HEK293 (cell line): ENCODE results near the gene EFCAB14.

Experiments used
- FEZF1 ChIP-seq: fragments of 450-650 bp; formaldehyde crosslinking; IDR thresholded peaks from 2 replicates; pipeline ENCODE4 v1.5.1; 2016; ENCODE audit warnings: missing biosample characterization, missing genetic modification characterization
- YY1 ChIP-seq: fragments of 450-650 bp; formaldehyde crosslinking; IDR thresholded peaks from 2 replicates; pipeline ENCODE4 v1.5.1; 2018; ENCODE audit warnings: missing biosample characterization, missing genetic modification characterization
- ZBTB7A ChIP-seq: fragments of 450-650 bp; formaldehyde crosslinking; IDR thresholded peaks from 2 replicates; pipeline ENCODE4 v1.5.1; 2016; ENCODE audit warnings: low read depth, missing biosample characterization, missing genetic modification characterization
- ZNF157 ChIP-seq: fragments of 450-650 bp; formaldehyde crosslinking; IDR thresholded peaks from 2 replicates; pipeline ENCODE4 v1.5.1; 2016; ENCODE audit warnings: missing biosample characterization, missing genetic modification characterization
- ZNF274 ChIP-seq, 2 experiments: fragments of 200-500 bp in 1 of 2; fragments of 450-650 bp in 1 of 2; sonication (Bioruptor generic) in 1 of 2; formaldehyde crosslinking in 1 of 2; IDR thresholded peaks; 2 replicates each; pipeline versions ENCODE4 v1.5.1 to v1.6.1; 2014 to 2016; ENCODE audit warnings: borderline replicate concordance in 1 of 2, inconsistent platforms in 1 of 2, low read length in 1 of 2, missing biosample characterization in 1 of 2, missing genetic modification characterization in 1 of 2
- ZNF37A ChIP-seq: fragments of 450-650 bp; IDR thresholded peaks from 2 replicates; pipeline ENCODE4 v1.5.1; 2018; ENCODE audit warnings: missing biosample characterization, missing genetic modification characterization
- ZNF629 ChIP-seq: fragments of 450-650 bp; formaldehyde crosslinking; IDR thresholded peaks from 2 replicates; pipeline ENCODE4 v1.5.1; 2017; ENCODE audit warnings: missing biosample characterization, missing genetic modification characterization
- ZSCAN30 ChIP-seq: fragments of 450-650 bp; IDR thresholded peaks from 2 replicates; pipeline ENCODE4 v1.5.1; 2018; ENCODE audit warnings: missing biosample characterization, mild to moderate bottlenecking, missing genetic modification characterization, moderate library complexity
- TF ChIP-seq, protein P1 (sequence below): fragments of 450-650 bp; formaldehyde crosslinking; IDR thresholded peaks from 2 replicates; pipeline ENCODE4 v1.5.1; 2016; ENCODE audit warnings: missing biosample characterization, missing genetic modification characterization
- TF ChIP-seq, protein P2 (sequence below): fragments of 450-650 bp; formaldehyde crosslinking; IDR thresholded peaks from 2 replicates; pipeline ENCODE4 v1.5.1; 2017; ENCODE audit warnings: missing biosample characterization, missing genetic modification characterization
- TF ChIP-seq, protein P3 (sequence below): fragments of 450-650 bp; formaldehyde crosslinking; conservative IDR thresholded peaks from 2 replicates; pipeline ENCODE4 v1.5.1; 2016; ENCODE audit warnings: low read depth, missing biosample characterization, missing genetic modification characterization

DNA sequence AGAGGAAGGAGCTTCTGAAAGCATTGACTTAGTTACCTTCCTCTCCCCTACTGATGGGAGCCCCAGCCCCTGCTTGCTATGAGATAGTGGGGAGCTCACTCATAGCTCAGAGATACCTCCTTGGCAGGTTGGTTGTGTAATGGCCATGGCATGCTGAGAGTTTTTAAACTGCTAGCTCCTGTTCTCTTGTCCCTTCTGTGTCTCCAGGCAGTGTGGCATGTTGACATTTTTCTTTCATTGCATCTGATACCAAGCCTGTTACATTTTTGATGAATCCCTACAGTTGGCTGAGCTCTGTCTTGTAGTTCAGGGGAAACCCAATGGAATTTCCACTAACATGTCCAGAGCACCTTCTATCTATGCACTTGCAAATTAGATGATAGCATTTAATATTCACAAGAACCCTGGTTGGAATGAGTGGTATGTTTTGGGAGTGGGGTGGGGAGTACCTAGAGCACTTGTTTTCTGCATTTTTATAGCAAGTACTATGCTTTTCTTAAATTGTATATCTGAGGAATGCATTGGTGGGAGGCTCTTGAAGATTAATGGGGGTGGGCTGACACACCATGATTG, 39.1 kb upstream of the EFCAB14 start:
- TF ChIP-seq, protein P1, sequence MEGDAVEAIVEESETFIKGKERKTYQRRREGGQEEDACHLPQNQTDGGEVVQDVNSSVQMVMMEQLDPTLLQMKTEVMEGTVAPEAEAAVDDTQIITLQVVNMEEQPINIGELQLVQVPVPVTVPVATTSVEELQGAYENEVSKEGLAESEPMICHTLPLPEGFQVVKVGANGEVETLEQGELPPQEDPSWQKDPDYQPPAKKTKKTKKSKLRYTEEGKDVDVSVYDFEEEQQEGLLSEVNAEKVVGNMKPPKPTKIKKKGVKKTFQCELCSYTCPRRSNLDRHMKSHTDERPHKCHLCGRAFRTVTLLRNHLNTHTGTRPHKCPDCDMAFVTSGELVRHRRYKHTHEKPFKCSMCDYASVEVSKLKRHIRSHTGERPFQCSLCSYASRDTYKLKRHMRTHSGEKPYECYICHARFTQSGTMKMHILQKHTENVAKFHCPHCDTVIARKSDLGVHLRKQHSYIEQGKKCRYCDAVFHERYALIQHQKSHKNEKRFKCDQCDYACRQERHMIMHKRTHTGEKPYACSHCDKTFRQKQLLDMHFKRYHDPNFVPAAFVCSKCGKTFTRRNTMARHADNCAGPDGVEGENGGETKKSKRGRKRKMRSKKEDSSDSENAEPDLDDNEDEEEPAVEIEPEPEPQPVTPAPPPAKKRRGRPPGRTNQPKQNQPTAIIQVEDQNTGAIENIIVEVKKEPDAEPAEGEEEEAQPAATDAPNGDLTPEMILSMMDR (tag by site-specific recombination) = no peak
- TF ChIP-seq FEZF1 (no peak), ZNF157 (tag by site-specific recombination) (no peak), YY1 (tag by site-specific recombination) (no peak), ZNF37A (tag by site-specific recombination) (no peak), ZSCAN30 (no peak), ZBTB7A (tag by site-specific recombination) (no peak), ZNF629 (tag by site-specific recombination) (no peak), ZNF274 (IDR thresholded peaks at IDR 0.05; ENCODE audit: low read length) (no peak), ZNF274 (tag by site-specific recombination; IDR thresholded peaks at IDR 0.05; ENCODE audit: borderline replicate concordance) (no peak)
- TF ChIP-seq, protein P2, sequence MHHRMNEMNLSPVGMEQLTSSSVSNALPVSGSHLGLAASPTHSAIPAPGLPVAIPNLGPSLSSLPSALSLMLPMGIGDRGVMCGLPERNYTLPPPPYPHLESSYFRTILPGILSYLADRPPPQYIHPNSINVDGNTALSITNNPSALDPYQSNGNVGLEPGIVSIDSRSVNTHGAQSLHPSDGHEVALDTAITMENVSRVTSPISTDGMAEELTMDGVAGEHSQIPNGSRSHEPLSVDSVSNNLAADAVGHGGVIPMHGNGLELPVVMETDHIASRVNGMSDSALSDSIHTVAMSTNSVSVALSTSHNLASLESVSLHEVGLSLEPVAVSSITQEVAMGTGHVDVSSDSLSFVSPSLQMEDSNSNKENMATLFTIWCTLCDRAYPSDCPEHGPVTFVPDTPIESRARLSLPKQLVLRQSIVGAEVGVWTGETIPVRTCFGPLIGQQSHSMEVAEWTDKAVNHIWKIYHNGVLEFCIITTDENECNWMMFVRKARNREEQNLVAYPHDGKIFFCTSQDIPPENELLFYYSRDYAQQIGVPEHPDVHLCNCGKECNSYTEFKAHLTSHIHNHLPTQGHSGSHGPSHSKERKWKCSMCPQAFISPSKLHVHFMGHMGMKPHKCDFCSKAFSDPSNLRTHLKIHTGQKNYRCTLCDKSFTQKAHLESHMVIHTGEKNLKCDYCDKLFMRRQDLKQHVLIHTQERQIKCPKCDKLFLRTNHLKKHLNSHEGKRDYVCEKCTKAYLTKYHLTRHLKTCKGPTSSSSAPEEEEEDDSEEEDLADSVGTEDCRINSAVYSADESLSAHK (tag by site-specific recombination) = no peak
- TF ChIP-seq, protein P3, sequence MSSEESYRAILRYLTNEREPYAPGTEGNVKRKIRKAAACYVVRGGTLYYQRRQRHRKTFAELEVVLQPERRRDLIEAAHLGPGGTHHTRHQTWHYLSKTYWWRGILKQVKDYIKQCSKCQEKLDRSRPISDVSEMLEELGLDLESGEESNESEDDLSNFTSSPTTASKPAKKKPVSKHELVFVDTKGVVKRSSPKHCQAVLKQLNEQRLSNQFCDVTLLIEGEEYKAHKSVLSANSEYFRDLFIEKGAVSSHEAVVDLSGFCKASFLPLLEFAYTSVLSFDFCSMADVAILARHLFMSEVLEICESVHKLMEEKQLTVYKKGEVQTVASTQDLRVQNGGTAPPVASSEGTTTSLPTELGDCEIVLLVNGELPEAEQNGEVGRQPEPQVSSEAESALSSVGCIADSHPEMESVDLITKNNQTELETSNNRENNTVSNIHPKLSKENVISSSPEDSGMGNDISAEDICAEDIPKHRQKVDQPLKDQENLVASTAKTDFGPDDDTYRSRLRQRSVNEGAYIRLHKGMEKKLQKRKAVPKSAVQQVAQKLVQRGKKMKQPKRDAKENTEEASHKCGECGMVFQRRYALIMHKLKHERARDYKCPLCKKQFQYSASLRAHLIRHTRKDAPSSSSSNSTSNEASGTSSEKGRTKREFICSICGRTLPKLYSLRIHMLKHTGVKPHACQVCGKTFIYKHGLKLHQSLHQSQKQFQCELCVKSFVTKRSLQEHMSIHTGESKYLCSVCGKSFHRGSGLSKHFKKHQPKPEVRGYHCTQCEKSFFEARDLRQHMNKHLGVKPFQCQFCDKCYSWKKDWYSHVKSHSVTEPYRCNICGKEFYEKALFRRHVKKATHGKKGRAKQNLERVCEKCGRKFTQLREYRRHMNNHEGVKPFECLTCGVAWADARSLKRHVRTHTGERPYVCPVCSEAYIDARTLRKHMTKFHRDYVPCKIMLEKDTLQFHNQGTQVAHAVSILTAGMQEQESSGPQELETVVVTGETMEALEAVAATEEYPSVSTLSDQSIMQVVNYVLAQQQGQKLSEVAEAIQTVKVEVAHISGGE = no peak
